B cell (primary cell): ENCODE measurements around the gene HERC5. TPM values are rescaled to one million over a fixed set of nuclear protein-coding genes. Genes with fewer than 3 reads are reported as not detected.

Experiments used
- ATAC-seq: fragments of 200-7000 bp; cut with Tn5 transposase; one replicate; pipeline ENCODE4 v1.10.0; 2021; ENCODE audit warnings: low read depth, mild to moderate bottlenecking, moderate number of reproducible peaks, moderate library complexity
- CTCF ChIA-PET: fragments of 350-600 bp; sonication (Branson Sonifier 250); formaldehyde crosslinking; loops from one replicate; lab custom pipeline; 2021; ENCODE audit warnings: antibody characterized with exemption, inconsistent platforms; lab: Charles Lee
- POLR2A ChIA-PET: fragments of 350-600 bp; sonication (Branson Sonifier 250); formaldehyde crosslinking; loops from one replicate; lab custom pipeline; 2021; ENCODE audit warnings: antibody characterized with exemption; lab: Charles Lee
- DNase-seq: peaks from one replicate; pipeline ENCODE4 v3.0.0; 2013
- H2AFZ ChIP-seq: 2 replicates; pipeline ENCODE4 v1.6.1; 2012; ENCODE audit warnings: mild to moderate bottlenecking, low read depth, low read length; ENCODE audit not compliant: insufficient read depth, poor library complexity, severe bottlenecking
- H3K27ac ChIP-seq, 2 donors: 1 replicate in 1 of 2; 2 replicates in 1 of 2; pipeline ENCODE4 v1.5.1; 2012 to 2013; ENCODE audit warnings: low read length in 2 of 2, mild to moderate bottlenecking in 2 of 2, moderate library complexity in 1 of 2
- H3K27me3 ChIP-seq, 4 experiments: fragments of 200-600 bp in 1 of 4; sonication (generic) in 1 of 4; replicated peaks in 1 of 4; 1 replicate in 2 of 4; 2 replicates in 2 of 4; pipeline versions ENCODE4 v1.6.1 to v1.7.0; 2013 to 2016; ENCODE audit warnings: low read length in 3 of 4, mild to moderate bottlenecking in 2 of 4, mixed read lengths in 1 of 4, moderate library complexity in 1 of 4; ENCODE audit not compliant: insufficient read depth in 4 of 4, control insufficient read depth in 3 of 4; ENCODE audit errors: control extremely low read depth in 1 of 4
- H3K36me3 ChIP-seq, 2 experiments: replicated peaks in 1 of 2; 1 replicate in 1 of 2; 2 replicates in 1 of 2; pipeline versions ENCODE4 v1.6.1 to v1.7.1; 2013; ENCODE audit warnings: low read length in 1 of 2; ENCODE audit not compliant: insufficient read depth in 2 of 2, control insufficient read depth in 1 of 2; ENCODE audit errors: control extremely low read depth in 1 of 2, extremely low read depth in 1 of 2
- H3K4me1 ChIP-seq, 2 donors: fragments of 200-600 bp in 1 of 2; sonication (generic) in 1 of 2; 1 replicate in 1 of 2; 2 replicates in 1 of 2; pipeline versions ENCODE4 v1.5.1 to v1.6.1; 2013 to 2017; ENCODE audit warnings: low read length in 2 of 2; ENCODE audit not compliant: control insufficient read depth in 2 of 2, insufficient read depth in 2 of 2
- H3K4me2 ChIP-seq: replicated peaks from 2 replicates; pipeline ENCODE3; 2012; ENCODE audit warnings: mild to moderate bottlenecking, low read depth, low read length; ENCODE audit not compliant: poor library complexity, severe bottlenecking
- H3K4me3 ChIP-seq, 5 experiments: fragments of 200-600 bp in 1 of 5; sonication (generic) in 1 of 5; 1 replicate in 3 of 5; 2 replicates in 2 of 5; pipeline versions ENCODE4 v1.5.1 to v1.7.0; 2011 to 2016; ENCODE audit warnings: low read length in 4 of 5, mild to moderate bottlenecking in 4 of 5, low read depth in 2 of 5, control low read depth in 1 of 5, moderate library complexity in 1 of 5; ENCODE audit not compliant: insufficient read depth in 1 of 5; ENCODE audit errors: control extremely low read depth in 1 of 5, extremely low read depth in 1 of 5
- H3K79me2 ChIP-seq: fragments of 200-600 bp; sonication (generic); one replicate; pipeline ENCODE4 v1.6.0; 2016; ENCODE audit warnings: low read length; ENCODE audit not compliant: control insufficient read depth, insufficient read depth
- H3K9ac ChIP-seq: fragments of 200-600 bp; sonication (generic); 2 replicates; pipeline ENCODE4 v1.6.1; 2017; ENCODE audit warnings: mild to moderate bottlenecking, low read length, moderate library complexity
- H3K9me3 ChIP-seq, 3 donors: one replicate each; pipeline versions ENCODE4 v1.6.1 to v1.7.1; 2013; ENCODE audit warnings: low read length in 2 of 3; ENCODE audit not compliant: control insufficient read depth in 2 of 3, insufficient read depth in 1 of 3; ENCODE audit errors: control extremely low read depth in 1 of 3
- H4K20me1 ChIP-seq: 2 replicates; pipeline ENCODE4 v1.6.0; 2012; ENCODE audit warnings: mild to moderate bottlenecking, low read length; ENCODE audit not compliant: insufficient read depth, control insufficient read depth, poor library complexity, severe bottlenecking
- H3K27ac Mint-ChIP-seq: one replicate; pipeline ENCODE4 v1.8.0; 2021; ENCODE audit warnings: mixed read lengths
- H3K27me3 Mint-ChIP-seq: one replicate; pipeline ENCODE4 v1.8.0; 2021; ENCODE audit warnings: mixed read lengths
- H3K4me1 Mint-ChIP-seq: one replicate; pipeline ENCODE4 v1.8.0; 2021; ENCODE audit warnings: mixed read lengths
- H3K4me3 Mint-ChIP-seq: one replicate; pipeline ENCODE4 v1.8.0; 2021; ENCODE audit warnings: mixed read lengths
- H3K9me3 Mint-ChIP-seq: one replicate; pipeline ENCODE4 v1.8.0; 2022; ENCODE audit warnings: mixed read lengths; ENCODE audit not compliant: insufficient read depth
- EZH2 ChIP-seq: IDR thresholded peaks from 2 replicates; pipeline ENCODE4 v1.6.1; 2012; ENCODE audit warnings: borderline replicate concordance, low read depth, mild to moderate bottlenecking, moderate library complexity, low read length; ENCODE audit not compliant: insufficient read depth, poor library complexity, severe bottlenecking
- WGBS: methylation state at CpG from one replicate; pipeline ENCODE4 v1.1.5; 2013; ENCODE audit warnings: missing lambda C conversion rate; ENCODE audit not compliant: insufficient coverage; 5-methylcytosine and 5-hydroxymethylcytosine counted together
- intact Hi-C: fragments of 100-400 bp; cut with micrococcal nuclease; formaldehyde crosslinking; loops from one replicate; pipeline ENCODE4 v1.10.0; 2022
- polyA plus RNA-seq: library from polyadenylated mRNA; depleted of rRNA; stranded (reverse); fragments of >200 nt; gene quantifications from 2 replicates; pipeline ENCODE4 v1.2.3, GENCODE V29; 2012
- total RNA-seq, 2 donors: library from RNA; stranded (reverse); fragments of 120-200 nt in 1 of 2; gene quantifications; 1 replicate in 1 of 2; 2 replicates in 1 of 2; pipeline versions ENCODE4 v1.2.3 to v1.2.4, GENCODE V29; 2013 to 2022
- TF ChIP-seq, protein P1 (sequence below): fragments of 200-600 bp; IDR thresholded peaks from one replicate; pipeline ENCODE4 v1.8.0; 2022; ENCODE audit warnings: antibody characterized with exemption, mild to moderate bottlenecking

Gene HERC5
- total and polyA plus RNA-seq, 2 donors (not counting 1 experiment from before 2014, with no cell fraction given) = 1.9 to 10.6 TPM

DNA sequence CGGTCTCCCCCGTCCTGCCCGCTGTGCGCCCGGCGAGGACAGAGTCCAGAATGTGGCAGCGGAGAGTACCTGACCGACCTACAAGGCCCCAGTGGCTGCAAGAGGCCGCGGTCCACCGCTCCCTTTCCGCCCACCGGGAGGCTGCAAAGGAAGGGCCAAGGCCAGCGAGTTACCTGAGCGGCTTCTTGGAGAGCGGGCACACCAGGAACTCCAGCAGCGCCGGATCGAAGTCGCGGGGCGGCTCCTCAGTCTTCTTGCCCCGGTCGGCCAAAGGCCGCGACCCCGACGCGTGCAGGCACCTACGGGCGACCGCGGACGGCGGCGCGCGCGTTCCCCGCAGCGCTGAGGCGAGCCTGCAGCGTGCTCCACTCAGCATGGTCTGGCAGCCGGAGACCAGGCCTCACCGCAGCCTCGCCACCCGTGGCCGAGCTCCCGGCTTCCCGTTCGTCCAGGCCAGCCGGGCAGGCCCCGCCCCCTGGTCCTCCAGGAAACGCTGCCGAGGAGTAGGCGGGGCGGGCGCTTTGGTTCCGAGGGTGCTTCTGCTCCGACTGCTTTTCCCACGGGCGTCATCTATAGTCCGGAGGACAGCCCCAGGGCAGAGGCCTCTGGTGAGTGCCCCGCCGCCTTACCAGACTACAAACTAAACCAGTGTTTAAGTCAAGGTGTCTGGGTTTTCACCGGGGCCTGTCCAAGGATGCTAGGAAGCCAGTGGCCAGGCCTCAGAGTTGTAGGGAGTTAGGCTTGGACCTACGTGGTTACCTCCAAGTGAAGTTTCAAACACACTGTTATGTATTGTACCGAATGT lies 66.6 kb downstream of the HERC5 start, which contains the start of gene PYURF:
Gene PYURF, minus strand, starts transcription at position 452 of the 805 bp plus-strand sequence. Its CDS starts 76 bp downstream, at position 376.
- Histone ChIP-seq H3K27me3 (no peaks in the 10 kb centered on the region), H3K79me2 (peaks cover 9% of the 10 kb centered on the region), H3K4me1 (peaks cover 12 to 18% of the 10 kb centered on the region in 2 donors), H3K9me3 (no peaks in the 10 kb centered on the region), H4K20me1 (no peaks in the 10 kb centered on the region), H3K4me2 (peak within 1 kb of the TSS; percentile 91), H3K4me3 (peak within 1 kb of the TSS; percentile 66 to 88 (median 68)), H3K36me3 (peaks cover 1 to 8% of the 10 kb centered on the region in 2 experiments), H2AFZ (peak within 1 kb of the TSS; percentile 96), H3K9ac (peak within 1 kb of the TSS; percentile 92), H3K27ac (peak within 1 kb of the TSS; percentile 28 to 70)
- no peaks in the 10 kb centered on the region for H3K27me3 Mint-ChIP-seq
- ChIA-PET POLR2A (interaction anchor here (0.6 to 2.2 kb wide), 3 partner anchors 94 to 304 kb away, joined by 3 to 6 read pairs (median 3); partner anchors contain the start of gene PPM1K), CTCF (interaction anchor here (0.7 to 5.2 kb wide), 10 partner anchors 8 to 500 kb away, joined by 3 to 54 read pairs (median 6); partner anchors contain the start of gene HERC5)
- TF ChIP-seq, protein P1, sequence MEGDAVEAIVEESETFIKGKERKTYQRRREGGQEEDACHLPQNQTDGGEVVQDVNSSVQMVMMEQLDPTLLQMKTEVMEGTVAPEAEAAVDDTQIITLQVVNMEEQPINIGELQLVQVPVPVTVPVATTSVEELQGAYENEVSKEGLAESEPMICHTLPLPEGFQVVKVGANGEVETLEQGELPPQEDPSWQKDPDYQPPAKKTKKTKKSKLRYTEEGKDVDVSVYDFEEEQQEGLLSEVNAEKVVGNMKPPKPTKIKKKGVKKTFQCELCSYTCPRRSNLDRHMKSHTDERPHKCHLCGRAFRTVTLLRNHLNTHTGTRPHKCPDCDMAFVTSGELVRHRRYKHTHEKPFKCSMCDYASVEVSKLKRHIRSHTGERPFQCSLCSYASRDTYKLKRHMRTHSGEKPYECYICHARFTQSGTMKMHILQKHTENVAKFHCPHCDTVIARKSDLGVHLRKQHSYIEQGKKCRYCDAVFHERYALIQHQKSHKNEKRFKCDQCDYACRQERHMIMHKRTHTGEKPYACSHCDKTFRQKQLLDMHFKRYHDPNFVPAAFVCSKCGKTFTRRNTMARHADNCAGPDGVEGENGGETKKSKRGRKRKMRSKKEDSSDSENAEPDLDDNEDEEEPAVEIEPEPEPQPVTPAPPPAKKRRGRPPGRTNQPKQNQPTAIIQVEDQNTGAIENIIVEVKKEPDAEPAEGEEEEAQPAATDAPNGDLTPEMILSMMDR = no peak
- no peak for TF ChIP-seq EZH2
- no peaks in the 10 kb centered on the region for H3K9me3 Mint-ChIP-seq
- DNase-seq (peak; percentile 82), ATAC-seq (peak; percentile 92)
- H3K4me1 Mint-ChIP-seq = peaks cover 20% of the 10 kb centered on the region
- WGBS = under 1% methylated on average over 63 of the region's 68 CpGs
- peak within 1 kb of the TSS; percentile 87 for H3K27ac Mint-ChIP-seq
- intact Hi-C loops = loop anchor here (1.0 to 2.0 kb wide), 4 partner anchors 67 to 588 kb away; partner anchors contain the start of genes HERC3, HERC5 and TIGD2
- H3K4me3 Mint-ChIP-seq = peak within 1 kb of the TSS; percentile 90
